Measurements from ENCODE around the gene MRAS.

The MRAS gene

GRCh38 chr3:138338811-138339210 is 9.6 kb upstream of the MRAS start:
- Histone ChIP-seq H3K4me1 (ENCODE audit: control insufficient read depth, insufficient read depth, low read length, unreplicated experiment) (no peaks in the 10 kb centered on the region), H3K27ac (ENCODE audit: low read depth, low read length) (no peak overlapping the region), H3K4me3 (ENCODE audit: low read depth, low read length) (no peak overlapping the region), H3K27me3 (ENCODE audit: insufficient read depth, low read length) (peaks cover 12% of the 10 kb centered on the region; the same call in 1 of the 2 replicates), H2AFZ (ENCODE audit: low read length, unreplicated experiment) (no peak overlapping the region), H3K79me2 (ENCODE audit: control insufficient read depth, insufficient read depth, low read length, unreplicated experiment) (no peaks in the 10 kb centered on the region), H3K36me3 (ENCODE audit: insufficient read depth, low read length) (no peaks in the 10 kb centered on the region)

DNA sequence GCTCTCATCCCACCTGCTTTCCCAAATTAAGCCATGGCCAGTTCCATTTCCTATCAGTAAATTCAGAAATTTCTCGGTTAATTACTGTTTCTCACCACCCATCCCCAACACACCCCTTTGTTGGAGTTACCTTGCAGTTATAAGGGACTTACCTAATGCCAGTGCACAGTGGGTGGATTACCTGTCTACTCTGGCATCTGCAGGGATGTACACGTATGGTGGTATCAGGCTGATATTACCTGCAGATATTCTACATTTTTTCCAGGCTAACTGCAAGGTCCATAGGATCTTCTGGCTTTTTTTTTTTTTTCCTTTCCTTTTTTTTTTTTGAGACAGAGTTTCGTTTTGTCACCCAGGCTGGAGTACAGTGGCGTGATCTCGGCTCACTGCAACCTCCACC is 7.9 kb upstream of the MRAS start:
- no peaks in the 10 kb centered on the region for H3K36me3 ChIP-seq (ENCODE audit: insufficient read depth, low read length)
- no peaks in the 10 kb centered on the region for H3K4me1 ChIP-seq (ENCODE audit: control insufficient read depth, insufficient read depth, low read length, unreplicated experiment)
- no peaks in the 10 kb centered on the region for H3K79me2 ChIP-seq (ENCODE audit: control insufficient read depth, insufficient read depth, low read length, unreplicated experiment)
- H3K4me3 ChIP-seq (ENCODE audit: low read depth, low read length) = no peak overlapping the region
- no peak overlapping the region for H3K27ac ChIP-seq (ENCODE audit: low read depth, low read length)
- H3K27me3 ChIP-seq (ENCODE audit: insufficient read depth, low read length) = no peaks in the 10 kb centered on the region
- no peak overlapping the region for H2AFZ ChIP-seq (ENCODE audit: low read length, unreplicated experiment)

- H3K36me3 ChIP-seq (ENCODE audit: insufficient read depth, low read length) = no peaks in the 10 kb centered on the region
- H3K27me3 ChIP-seq (ENCODE audit: insufficient read depth, low read length) = no peaks in the 10 kb centered on the region
- H2AFZ ChIP-seq (ENCODE audit: low read length, unreplicated experiment) = no peak overlapping the region
- H3K27ac ChIP-seq (ENCODE audit: low read depth, low read length) = no peak overlapping the region
- peaks cover 6% of the 10 kb centered on the region for H3K79me2 ChIP-seq (ENCODE audit: control insufficient read depth, insufficient read depth, low read length, unreplicated experiment)
- no peak overlapping the region for H3K4me3 ChIP-seq (ENCODE audit: low read depth, low read length)
- H3K4me1 ChIP-seq (ENCODE audit: control insufficient read depth, insufficient read depth, low read length, unreplicated experiment) = no peaks in the 10 kb centered on the region
Observed at GRCh38 chr3:138344754-138345153, 3.6 kb upstream of the MRAS start.

DNA sequence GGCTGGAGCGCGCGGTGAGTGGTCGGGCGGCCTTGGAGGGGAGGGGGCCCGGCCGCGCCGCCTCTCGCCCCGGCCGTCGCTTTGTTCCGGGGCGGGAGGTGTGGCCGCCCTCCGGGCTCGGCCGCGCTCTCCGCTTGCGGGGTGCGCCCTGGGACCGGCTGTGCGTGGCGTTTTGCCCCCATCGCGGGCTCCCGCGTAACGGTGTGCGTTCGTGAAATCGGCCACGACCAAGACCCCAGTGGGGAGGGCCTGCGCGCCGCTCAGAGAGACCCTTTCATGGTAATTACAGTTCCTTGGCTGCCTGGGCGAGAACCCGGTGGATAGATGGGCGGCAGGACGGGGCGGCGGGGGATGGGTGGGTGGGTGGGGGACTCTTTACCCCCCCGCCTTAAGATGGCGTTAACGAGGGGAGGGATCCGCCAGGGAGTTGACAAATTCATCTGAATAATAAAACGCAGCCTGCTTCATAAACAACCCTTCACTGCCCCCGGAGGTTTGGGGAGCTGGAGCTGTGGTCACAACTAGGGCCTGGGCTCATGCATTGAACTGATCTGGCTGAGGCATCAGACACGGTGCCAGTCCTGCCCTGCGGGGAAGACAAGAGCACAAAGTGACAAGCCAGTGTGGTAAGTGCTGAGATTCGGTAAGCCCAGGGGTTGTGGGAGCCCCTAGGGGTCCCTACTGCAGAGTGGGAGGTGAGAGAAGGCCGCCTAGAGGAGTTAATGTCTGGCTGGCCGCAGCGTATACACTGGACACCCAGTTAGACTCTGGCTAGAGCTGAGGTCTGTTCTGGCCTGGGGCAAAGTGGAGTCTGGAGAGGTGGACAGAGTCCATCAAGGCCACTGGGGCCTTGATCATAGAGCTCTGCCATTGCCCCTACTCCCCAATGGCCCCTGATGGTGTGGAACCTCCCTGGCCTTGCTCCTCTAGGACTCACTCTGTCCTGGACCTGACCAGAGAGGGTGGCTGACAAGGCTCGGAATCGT is 668 bp downstream of the MRAS start:
- H3K27me3 ChIP-seq (ENCODE audit: insufficient read depth, low read length) = no peaks in the 10 kb centered on the region
- peak overlapping the region; percentile 97 for H2AFZ ChIP-seq (ENCODE audit: low read length, unreplicated experiment)
- no peaks in the 10 kb centered on the region for H3K4me1 ChIP-seq (ENCODE audit: control insufficient read depth, insufficient read depth, low read length, unreplicated experiment)
- peaks cover 20% of the 10 kb centered on the region for H3K79me2 ChIP-seq (ENCODE audit: control insufficient read depth, insufficient read depth, low read length, unreplicated experiment)
- peak overlapping the region; percentile 30; the same call in 1 of the 2 replicates for H3K27ac ChIP-seq (ENCODE audit: low read depth, low read length)
- H3K4me3 ChIP-seq (ENCODE audit: low read depth, low read length) = peak overlapping the region; percentile 94
- no peaks in the 10 kb centered on the region for H3K36me3 ChIP-seq (ENCODE audit: insufficient read depth, low read length)

DNA sequence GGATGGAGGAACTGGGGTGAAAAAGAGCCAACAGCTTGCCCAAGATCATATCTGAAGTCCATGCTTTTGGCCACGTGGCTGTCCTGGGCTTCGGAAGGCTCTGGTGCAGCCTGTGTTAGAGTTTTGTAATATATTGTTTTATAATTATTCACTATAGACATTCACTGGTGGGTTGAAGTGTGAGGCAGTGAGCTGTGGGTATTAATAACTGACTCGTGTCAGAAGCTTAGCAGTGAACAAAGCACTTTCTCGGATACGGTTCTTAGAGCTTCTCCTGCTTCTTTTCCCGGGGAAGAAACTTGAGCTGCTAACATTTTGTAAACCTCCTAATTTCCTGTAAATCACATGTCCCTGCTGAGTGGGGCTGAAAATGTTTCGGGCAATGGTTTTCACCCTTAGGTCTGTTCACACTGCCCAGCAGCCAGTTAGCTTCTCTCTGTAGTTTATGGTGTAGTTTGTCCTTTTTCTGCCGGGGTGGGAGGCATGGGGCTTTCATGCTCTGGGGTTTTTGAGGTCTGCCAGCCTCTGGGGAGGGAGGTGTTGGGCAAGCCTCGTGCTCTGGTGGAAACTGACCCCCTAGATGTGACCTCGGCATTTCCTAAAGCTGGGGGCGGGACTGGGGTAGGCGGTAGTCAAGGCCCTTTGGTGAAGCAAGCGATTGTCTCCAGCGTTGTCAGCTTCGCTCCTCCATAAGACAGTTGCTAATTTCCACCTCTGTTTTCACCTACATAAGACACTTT is 1.7 kb downstream of the MRAS start:
- peak overlapping the region; percentile 5; the same call in 1 of the 2 replicates for H3K27ac ChIP-seq (ENCODE audit: low read depth, low read length)
- H3K79me2 ChIP-seq (ENCODE audit: control insufficient read depth, insufficient read depth, low read length, unreplicated experiment) = peaks cover 20% of the 10 kb centered on the region
- peak overlapping the region; percentile 26 for H2AFZ ChIP-seq (ENCODE audit: low read length, unreplicated experiment)
- H3K4me3 ChIP-seq (ENCODE audit: low read depth, low read length) = peak overlapping the region; percentile 94
- H3K4me1 ChIP-seq (ENCODE audit: control insufficient read depth, insufficient read depth, low read length, unreplicated experiment) = no peaks in the 10 kb centered on the region
- H3K36me3 ChIP-seq (ENCODE audit: insufficient read depth, low read length) = no peaks in the 10 kb centered on the region
- H3K27me3 ChIP-seq (ENCODE audit: insufficient read depth, low read length) = no peaks in the 10 kb centered on the region

- Histone ChIP-seq H3K79me2 (ENCODE audit: control insufficient read depth, insufficient read depth, low read length, unreplicated experiment) (peaks cover 20% of the 10 kb centered on the region), H3K4me3 (ENCODE audit: low read depth, low read length) (no peak overlapping the region), H3K27ac (ENCODE audit: low read depth, low read length) (no peak overlapping the region), H2AFZ (ENCODE audit: low read length, unreplicated experiment) (no peak overlapping the region), H3K36me3 (ENCODE audit: insufficient read depth, low read length) (no peaks in the 10 kb centered on the region), H3K4me1 (ENCODE audit: control insufficient read depth, insufficient read depth, low read length, unreplicated experiment) (no peaks in the 10 kb centered on the region), H3K27me3 (ENCODE audit: insufficient read depth, low read length) (no peaks in the 10 kb centered on the region)
Observed at GRCh38 chr3:138351151-138351550, 2.8 kb downstream of the MRAS start.

- no peaks in the 10 kb centered on the region for H3K27me3 ChIP-seq (ENCODE audit: insufficient read depth, low read length)
- no peak overlapping the region for H3K27ac ChIP-seq (ENCODE audit: low read depth, low read length)
- no peaks in the 10 kb centered on the region for H3K36me3 ChIP-seq (ENCODE audit: insufficient read depth, low read length)
- peaks cover 20% of the 10 kb centered on the region for H3K79me2 ChIP-seq (ENCODE audit: control insufficient read depth, insufficient read depth, low read length, unreplicated experiment)
- no peak overlapping the region for H2AFZ ChIP-seq (ENCODE audit: low read length, unreplicated experiment)
- H3K4me1 ChIP-seq (ENCODE audit: control insufficient read depth, insufficient read depth, low read length, unreplicated experiment) = no peaks in the 10 kb centered on the region
- H3K4me3 ChIP-seq (ENCODE audit: low read depth, low read length) = no peak overlapping the region
Observed at GRCh38 chr3:138351916-138352550, 3.7 kb downstream of the MRAS start.

- H3K36me3 ChIP-seq (ENCODE audit: insufficient read depth, low read length) = no peaks in the 10 kb centered on the region
- peaks cover 16% of the 10 kb centered on the region for H3K79me2 ChIP-seq (ENCODE audit: control insufficient read depth, insufficient read depth, low read length, unreplicated experiment)
- no peaks in the 10 kb centered on the region for H3K27me3 ChIP-seq (ENCODE audit: insufficient read depth, low read length)
- no peak overlapping the region for H3K27ac ChIP-seq (ENCODE audit: low read depth, low read length)
- H3K4me1 ChIP-seq (ENCODE audit: control insufficient read depth, insufficient read depth, low read length, unreplicated experiment) = no peaks in the 10 kb centered on the region
- H3K4me3 ChIP-seq (ENCODE audit: low read depth, low read length) = no peak overlapping the region
- no peak overlapping the region for H2AFZ ChIP-seq (ENCODE audit: low read length, unreplicated experiment)
Observed at GRCh38 chr3:138354376-138354775, 6.0 kb downstream of the MRAS start.

- H3K27ac ChIP-seq (ENCODE audit: low read depth, low read length) = no peak overlapping the region
- no peak overlapping the region for H2AFZ ChIP-seq (ENCODE audit: low read length, unreplicated experiment)
- no peak overlapping the region for H3K4me3 ChIP-seq (ENCODE audit: low read depth, low read length)
- H3K36me3 ChIP-seq (ENCODE audit: insufficient read depth, low read length) = no peaks in the 10 kb centered on the region
- H3K79me2 ChIP-seq (ENCODE audit: control insufficient read depth, insufficient read depth, low read length, unreplicated experiment) = peaks cover 14% of the 10 kb centered on the region
- H3K4me1 ChIP-seq (ENCODE audit: control insufficient read depth, insufficient read depth, low read length, unreplicated experiment) = no peaks in the 10 kb centered on the region
- no peaks in the 10 kb centered on the region for H3K27me3 ChIP-seq (ENCODE audit: insufficient read depth, low read length)
Observed at GRCh38 chr3:138355071-138355470, 6.7 kb downstream of the MRAS start.

DNA sequence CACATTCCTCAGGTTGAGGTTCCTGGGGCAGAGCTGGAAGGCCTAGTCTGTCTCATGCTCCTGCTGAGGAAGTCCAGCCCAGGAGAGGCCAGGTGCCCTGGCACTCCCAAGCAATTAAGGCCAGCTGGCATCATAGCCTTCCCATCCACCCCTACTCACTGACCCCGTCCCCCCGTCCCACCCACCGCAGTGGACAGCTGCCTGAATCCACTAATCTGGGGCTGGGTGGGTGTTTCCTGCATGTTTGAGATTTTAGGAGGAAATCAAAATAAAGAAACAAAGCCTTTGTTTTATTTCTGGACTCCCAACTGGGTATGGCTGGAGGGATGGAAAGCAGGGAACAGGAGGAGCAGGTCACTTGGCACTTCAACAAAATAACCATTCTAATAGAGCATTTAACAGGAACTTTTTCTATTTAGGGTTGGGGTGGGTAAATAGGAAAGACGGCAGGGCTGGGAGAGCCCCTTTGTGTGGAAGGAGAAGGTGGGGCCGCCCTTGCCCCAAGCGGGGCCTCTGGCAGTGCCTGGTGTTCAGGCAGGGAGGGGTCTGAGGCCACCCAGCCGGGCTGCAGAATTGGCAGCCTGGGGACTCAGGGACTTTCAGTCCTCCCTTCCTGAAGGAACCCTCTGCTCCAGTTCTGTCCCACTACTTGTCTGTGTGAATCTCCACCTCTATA is 8.5 kb downstream of the MRAS start:
- no peak overlapping the region for H3K27ac ChIP-seq (ENCODE audit: low read depth, low read length)
- H3K36me3 ChIP-seq (ENCODE audit: insufficient read depth, low read length) = no peaks in the 10 kb centered on the region
- H3K4me1 ChIP-seq (ENCODE audit: control insufficient read depth, insufficient read depth, low read length, unreplicated experiment) = no peaks in the 10 kb centered on the region
- no peak overlapping the region for H2AFZ ChIP-seq (ENCODE audit: low read length, unreplicated experiment)
- no peaks in the 10 kb centered on the region for H3K27me3 ChIP-seq (ENCODE audit: insufficient read depth, low read length)
- H3K4me3 ChIP-seq (ENCODE audit: low read depth, low read length) = no peak overlapping the region
- H3K79me2 ChIP-seq (ENCODE audit: control insufficient read depth, insufficient read depth, low read length, unreplicated experiment) = peaks cover 4% of the 10 kb centered on the region

All from ACC112 (cell line).